CD14-positive monocyte (primary cell): ENCODE results near the gene KCNK1. TPM values are rescaled to one million over a fixed set of nuclear protein-coding genes. Genes with fewer than 3 reads are reported as not detected.

Experiments
- DNase-seq, 3 donors: peaks; one replicate each; pipeline ENCODE4 v3.0.0-alpha.2; 2011 to 2022
- H2AFZ ChIP-seq: 2 replicates; pipeline ENCODE4 v1.6.0; 2012; ENCODE audit warnings: mild to moderate bottlenecking, low read depth, low read length, inconsistent platforms; ENCODE audit not compliant: insufficient read depth, poor library complexity, severe bottlenecking
- H3K27ac ChIP-seq, 2 donors: 1 replicate in 1 of 2; 2 replicates in 1 of 2; pipeline ENCODE4 v1.5.1; 2012 to 2013; ENCODE audit warnings: low read length in 2 of 2, control low read depth in 1 of 2, inconsistent platforms in 1 of 2, low read depth in 1 of 2, mild to moderate bottlenecking in 1 of 2
- H3K27me3 ChIP-seq, 2 donors: one replicate each; pipeline versions ENCODE4 v1.6.0 to v1.6.1; 2011 to 2013; ENCODE audit warnings: low read length in 2 of 2; ENCODE audit not compliant: control insufficient read depth in 2 of 2, insufficient read depth in 2 of 2
- H3K36me3 ChIP-seq, 2 donors: replicated peaks in 1 of 2; 1 replicate in 1 of 2; 2 replicates in 1 of 2; pipeline versions ENCODE4 v1.5.1 to v1.6.1; 2012 to 2013; ENCODE audit warnings: low read length in 2 of 2, control low read depth in 1 of 2, inconsistent platforms in 1 of 2, mild to moderate bottlenecking in 1 of 2; ENCODE audit not compliant: insufficient read depth in 2 of 2, control insufficient read depth in 1 of 2
- H3K4me1 ChIP-seq, 2 donors: 1 replicate in 1 of 2; 2 replicates in 1 of 2; pipeline versions ENCODE4 v1.5.1 to v1.6.1; 2012 to 2013; ENCODE audit warnings: low read length in 2 of 2, control low read depth in 1 of 2, inconsistent platforms in 1 of 2, mild to moderate bottlenecking in 1 of 2, moderate library complexity in 1 of 2; ENCODE audit not compliant: insufficient read depth in 2 of 2, control insufficient read depth in 1 of 2
- H3K4me2 ChIP-seq: replicated peaks from 2 replicates; pipeline ENCODE3; 2012; ENCODE audit warnings: low read length, moderate library complexity, mild to moderate bottlenecking; ENCODE audit not compliant: poor library complexity, severe bottlenecking; ENCODE audit errors: extremely low read depth
- H3K4me3 ChIP-seq, 3 experiments: fragments of 200-600 bp in 1 of 3; sonication (generic) in 1 of 3; replicated peaks in 1 of 3; 1 replicate in 2 of 3; 2 replicates in 1 of 3; pipeline ENCODE4 v1.5.1; 2011 to 2013; ENCODE audit warnings: low read length in 3 of 3, mild to moderate bottlenecking in 3 of 3, control low read depth in 2 of 3, low read depth in 2 of 3, inconsistent platforms in 1 of 3, moderate library complexity in 1 of 3
- H3K79me2 ChIP-seq: 2 replicates; pipeline ENCODE4 v1.6.0; 2012; ENCODE audit warnings: mild to moderate bottlenecking, control low read depth, inconsistent platforms, low read length, moderate library complexity; ENCODE audit not compliant: insufficient read depth
- H3K9ac ChIP-seq: 2 replicates; pipeline ENCODE4 v1.6.0; 2017; ENCODE audit warnings: low read length, mild to moderate bottlenecking; ENCODE audit not compliant: insufficient read depth, poor library complexity, severe bottlenecking
- H3K9me3 ChIP-seq, 2 donors: replicated peaks in 1 of 2; 1 replicate in 1 of 2; 2 replicates in 1 of 2; pipeline versions ENCODE4 v1.5.1 to v1.6.1; 2012 to 2013; ENCODE audit warnings: low read length in 2 of 2, control low read depth in 1 of 2; ENCODE audit not compliant: control insufficient read depth in 1 of 2, insufficient read depth in 1 of 2
- H4K20me1 ChIP-seq: 2 replicates; pipeline ENCODE4 v1.6.0; 2012; ENCODE audit warnings: mild to moderate bottlenecking, low read length, control low read depth, moderate library complexity; ENCODE audit not compliant: insufficient read depth
- H3K27ac Mint-ChIP-seq, 7 donors: one replicate each; pipeline ENCODE4 v1.8.0; 2020; ENCODE audit warnings: mild to moderate bottlenecking in 7 of 7, mixed read lengths in 7 of 7, moderate library complexity in 6 of 7, inconsistent platforms in 2 of 7
- H3K27me3 Mint-ChIP-seq, 3 donors: one replicate each; pipeline ENCODE4 v1.8.0; 2021 to 2022; ENCODE audit warnings: low read depth in 3 of 3, mild to moderate bottlenecking in 3 of 3, mixed read lengths in 3 of 3, moderate library complexity in 3 of 3, inconsistent platforms in 1 of 3
- H3K36me3 Mint-ChIP-seq, 2 donors: one replicate each; pipeline ENCODE4 v1.8.0; 2020; ENCODE audit warnings: mixed read lengths in 2 of 2, inconsistent platforms in 1 of 2, mild to moderate bottlenecking in 1 of 2
- H3K4me1 Mint-ChIP-seq: one replicate; pipeline ENCODE4 v1.8.0; 2020; ENCODE audit warnings: mild to moderate bottlenecking, mixed read lengths
- H3K4me3 Mint-ChIP-seq, 2 donors: one replicate each; pipeline ENCODE4 v1.8.0; 2020; ENCODE audit warnings: mild to moderate bottlenecking in 2 of 2, mixed read lengths in 2 of 2, moderate library complexity in 1 of 2
- H3K9me3 Mint-ChIP-seq, 7 donors: one replicate each; pipeline ENCODE4 v1.8.0; 2020 to 2022; ENCODE audit warnings: mixed read lengths in 7 of 7, mild to moderate bottlenecking in 6 of 7, moderate library complexity in 6 of 7, inconsistent platforms in 2 of 7
- CTCF ChIP-seq: fragments of 200-600 bp; IDR thresholded peaks from one replicate; pipeline ENCODE4 v1.8.0; 2022; ENCODE audit warnings: antibody characterized with exemption, mild to moderate bottlenecking
- WGBS: methylation state at CpG from one replicate; pipeline ENCODE4 v1.1.5; 2013; ENCODE audit warnings: missing lambda C conversion rate; ENCODE audit not compliant: insufficient coverage; 5-methylcytosine and 5-hydroxymethylcytosine counted together
- intact Hi-C, 2 donors: fragments of 100-400 bp; cut with micrococcal nuclease; formaldehyde crosslinking; loops; one replicate each; pipeline versions ENCODE4 v1.15.0 to v1.15.1; 2023
- polyA plus RNA-seq, 3 donors: library from polyadenylated mRNA; depleted of rRNA in 1 of 3; unstranded in 2 of 3; stranded (reverse) in 1 of 3; fragments of 300-500 nt in 2 of 3; fragments of >200 nt in 1 of 3; fragmentation: Illumina TruSeq in 2 of 3; gene quantifications; 1 replicate in 2 of 3; 2 replicates in 1 of 3; pipeline ENCODE4 v1.2.3, GENCODE V29; 2012 to 2021

Gene KCNK1
- polyA plus RNA-seq, 3 donors, result not detected

- no peak overlapping the region for H3K27ac ChIP-seq
- peaks cover 0 to 2% (median 1%) of the 10 kb centered on the region in 3 donors for H3K27me3 Mint-ChIP-seq
- no peaks in the 10 kb centered on the region for H3K27me3 ChIP-seq
- no peaks in the 10 kb centered on the region for H3K36me3 ChIP-seq
- H3K36me3 Mint-ChIP-seq, result no peaks in the 10 kb centered on the region
- H3K4me1 ChIP-seq, result no peaks in the 10 kb centered on the region
- no CpG with 5 or more reads among the region's 2 CpGs for WGBS
- no peak overlapping the region for H3K9ac ChIP-seq
- intact Hi-C loops, result no loop called here
- peaks cover 0 to 3% (median 0%) of the 10 kb centered on the region in 7 donors for H3K9me3 Mint-ChIP-seq
- H3K9me3 ChIP-seq, result no peaks in the 10 kb centered on the region
- no peak overlapping the region for H3K4me3 ChIP-seq
- H3K4me2 ChIP-seq, result no peak overlapping the region
- no peak for DNase-seq
- H2AFZ ChIP-seq, result no peak overlapping the region
- no peak overlapping the region for H3K27ac Mint-ChIP-seq
- no peaks in the 10 kb centered on the region for H3K79me2 ChIP-seq
- no peaks in the 10 kb centered on the region for H3K4me1 Mint-ChIP-seq
- no peak for TF ChIP-seq CTCF
- H4K20me1 ChIP-seq, result no peaks in the 10 kb centered on the region
- no peak overlapping the region for H3K4me3 Mint-ChIP-seq
These were observed 38.6 kb downstream of the KCNK1 start for GRCh38 chr1:233652526-233652925.

GRCh38 chr1:233654658-233655280 is 40.9 kb downstream of the KCNK1 start:
- H3K27ac Mint-ChIP-seq, result no peak overlapping the region
- no peaks in the 10 kb centered on the region for H3K36me3 Mint-ChIP-seq
- no peak for DNase-seq
- Histone ChIP-seq H3K4me3 (no peak overlapping the region), H3K9me3 (no peaks in the 10 kb centered on the region), H2AFZ (no peak overlapping the region), H3K4me2 (no peak overlapping the region), H4K20me1 (no peaks in the 10 kb centered on the region), H3K27me3 (no peaks in the 10 kb centered on the region), H3K4me1 (no peaks in the 10 kb centered on the region), H3K79me2 (no peaks in the 10 kb centered on the region), H3K9ac (no peak overlapping the region), H3K36me3 (no peaks in the 10 kb centered on the region), H3K27ac (no peak overlapping the region)
- H3K4me3 Mint-ChIP-seq, result no peak overlapping the region
- 78% methylated on average over 4 of the region's 5 CpGs for WGBS
- TF ChIP-seq CTCF, result no peak
- peaks cover 0 to 3% (median 0%) of the 10 kb centered on the region in 7 donors for H3K9me3 Mint-ChIP-seq
- H3K4me1 Mint-ChIP-seq, result no peaks in the 10 kb centered on the region
- H3K27me3 Mint-ChIP-seq, result peaks cover 0 to 2% (median 1%) of the 10 kb centered on the region in 3 donors
- intact Hi-C loops, result no loop called here
